GM10266 (cell line): ENCODE measurements around the gene CHKB.
"Not testable (repeated sequence)": the region's sequence is repeated elsewhere in the genome, so short reads cannot be mapped to it uniquely, and the experiment has no call there.

Source experiments
- DNase-seq: peaks from one replicate; pipeline ENCODE4 v3.0.0; 2012; ENCODE audit errors: extremely low spot score
- CTCF ChIP-seq: IDR thresholded peaks from 2 replicates; pipeline ENCODE4 v1.5.1; 2012; ENCODE audit warnings: mild to moderate bottlenecking, low read depth; ENCODE audit not compliant: control insufficient read depth, insufficient read depth; ENCODE audit errors: missing control alignments

The CHKB gene

DNA sequence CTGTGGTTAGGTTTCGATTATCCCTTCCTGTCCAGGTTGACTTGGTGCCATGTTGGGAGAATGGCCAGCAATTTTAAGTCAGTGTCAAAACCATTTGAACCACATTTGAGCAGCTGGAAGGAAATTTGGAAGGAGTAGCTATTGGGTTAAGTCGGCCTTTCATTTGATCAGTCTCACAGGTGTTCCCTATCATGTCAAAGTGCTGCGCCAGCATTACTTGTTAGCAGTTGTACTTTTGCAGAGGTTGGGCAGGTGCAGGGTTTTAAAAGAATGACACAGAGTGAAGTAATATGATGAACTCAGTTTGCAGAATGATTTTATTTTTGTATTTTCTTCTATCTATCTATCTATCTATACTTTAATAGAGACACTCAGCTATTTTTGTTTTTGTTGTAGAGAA lies 46.4 kb downstream of the CHKB start:
- no peak for DNase-seq
- TF ChIP-seq CTCF = no peak

DNA sequence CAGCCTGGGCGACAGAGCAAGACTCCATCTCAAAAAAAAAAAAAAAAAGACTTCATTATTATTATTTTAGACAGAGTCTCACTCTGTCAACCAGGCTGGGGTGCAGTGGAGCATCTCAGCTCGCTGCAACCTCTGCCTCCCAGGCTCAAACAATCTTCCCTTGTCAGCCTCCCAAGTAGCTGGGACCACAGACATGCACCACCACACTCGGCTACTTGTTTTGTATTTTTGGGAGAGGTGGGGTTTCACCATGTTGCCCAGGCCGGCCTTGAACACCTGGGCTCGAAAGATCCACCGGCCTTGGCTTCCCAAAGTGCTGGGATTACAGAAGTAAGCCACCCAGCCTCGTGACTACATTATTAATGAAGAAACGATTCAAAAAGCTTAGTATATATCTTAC lies 47.5 kb downstream of the CHKB start:
- no peak for DNase-seq
- no peak for TF ChIP-seq CTCF

DNA sequence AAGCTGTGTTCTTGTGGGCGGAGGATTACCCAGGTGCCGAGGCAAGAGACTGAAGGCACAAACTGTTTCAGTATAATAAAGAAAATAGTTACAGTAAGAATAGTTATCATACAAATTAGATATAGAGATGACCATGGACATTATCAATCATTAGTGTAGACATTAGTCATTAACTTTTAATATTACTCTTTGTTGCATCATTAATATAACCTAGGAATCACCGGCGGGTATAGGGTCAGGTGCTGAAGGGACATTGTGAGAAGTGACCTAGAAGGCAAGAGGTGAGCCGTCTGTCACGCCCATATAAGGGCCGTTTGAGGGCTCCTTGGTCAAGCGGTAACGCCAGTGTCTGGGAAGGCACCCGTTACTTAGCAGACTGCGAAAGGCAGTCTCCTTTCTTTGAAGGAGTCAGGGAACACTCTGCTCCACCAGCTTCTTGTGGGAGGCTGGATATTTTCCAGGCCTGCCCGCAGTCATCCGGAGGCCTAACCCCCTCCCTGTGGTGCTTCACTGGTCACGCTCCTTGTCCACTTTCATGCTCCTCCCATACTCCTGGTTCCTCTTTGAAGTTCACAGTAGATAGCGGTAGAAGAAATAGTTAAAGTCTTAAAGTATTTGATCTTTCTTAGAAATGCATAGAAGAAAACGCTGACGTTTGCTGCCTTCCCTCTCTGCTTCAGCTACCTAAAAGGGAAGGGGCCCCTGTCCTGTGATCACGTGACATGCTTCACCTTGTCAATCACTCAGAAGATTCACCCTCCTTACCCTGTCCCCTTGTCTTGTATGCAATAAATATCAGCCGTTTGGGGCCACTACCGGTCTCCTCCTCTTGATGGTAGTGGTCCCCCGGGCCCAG lies 48.6 kb downstream of the CHKB start:
- DNase-seq = not testable (repeated sequence)

DNA sequence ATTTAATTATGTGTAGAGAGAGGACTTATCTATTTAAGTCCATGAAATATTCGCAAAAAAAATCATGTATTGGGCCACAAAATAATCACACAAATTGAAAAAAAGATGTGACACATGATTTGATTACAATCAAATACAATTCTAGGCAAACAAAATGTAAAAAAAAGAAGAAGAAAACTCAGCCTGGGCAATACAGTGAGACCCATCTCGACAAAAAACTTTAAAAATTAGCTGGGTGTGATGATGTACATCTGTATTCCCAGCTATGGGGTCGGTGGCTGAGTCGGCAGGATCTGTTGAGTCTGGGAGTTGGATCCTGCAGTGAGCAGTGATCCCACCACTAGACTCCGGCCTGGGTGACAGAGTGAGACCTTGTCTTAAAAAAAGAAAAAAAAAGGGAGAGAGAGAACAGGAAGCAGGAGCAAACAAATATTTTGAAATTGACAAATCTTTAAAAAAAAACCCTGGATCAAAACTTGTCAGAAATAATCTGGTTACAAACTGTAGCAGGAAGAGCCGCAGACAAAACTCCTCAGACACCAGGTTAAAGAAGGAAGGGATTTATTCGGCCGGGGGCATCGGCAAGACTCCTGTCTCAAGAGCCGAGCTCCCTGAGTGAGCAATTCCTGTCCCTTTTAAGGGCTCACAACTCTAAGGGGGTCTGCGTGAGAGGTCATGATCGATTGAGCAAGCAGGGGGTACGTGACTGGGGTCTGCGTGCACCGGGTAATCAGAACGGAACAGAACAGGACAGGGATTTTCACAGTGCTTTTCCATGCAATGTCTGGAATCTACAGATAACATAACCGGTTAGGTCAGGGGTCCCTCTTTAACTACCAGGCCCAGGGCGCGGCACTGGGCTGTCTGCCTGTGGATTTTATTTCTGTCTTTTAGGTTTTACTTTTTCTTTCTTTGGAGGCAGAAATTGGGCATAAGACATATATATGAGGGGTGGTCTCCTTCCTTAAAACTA lies 49.5 kb downstream of the CHKB start:
- DNase-seq = no peak
- TF ChIP-seq CTCF = no peak

- DNase-seq = no peak
- TF ChIP-seq CTCF = no peak
These were observed 50.5 kb downstream of the CHKB start for GRCh38 chr22:50531962-50532674.

GRCh38 chr22:50531546-50531961 lies 51.1 kb downstream of the CHKB start:
- no peak for TF ChIP-seq CTCF
- peak; percentile 80 for DNase-seq

GRCh38 chr22:50530877-50531545 lies 51.6 kb downstream of the CHKB start:
- peak; percentile 86 for DNase-seq

More at GRCh38 chr22:50530877-50531545, 51.6 kb downstream of the CHKB start:
- TF ChIP-seq CTCF = no peak
